NCI-H2196 (cell line): ENCODE results near the gene CYP2W1.

Experiments used
- DNase-seq: peaks from one replicate; lab custom pipeline; 2025; ENCODE audit not compliant: unreplicated experiment; lab: John Stamatoyannopoulos, UW

Gene CYP2W1

GRCh38 chr7:979886-980571 lies 3.0 kb upstream of the CYP2W1 start:
- peak; percentile 18 for DNase-seq

GRCh38 chr7:981793-982510 lies 1.0 kb upstream of the CYP2W1 start:
- no peak for DNase-seq

GRCh38 chr7:982511-983003 lies 424 bp upstream of the CYP2W1 start:
- no peak for DNase-seq

GRCh38 chr7:983616-984071 lies 663 bp downstream of the CYP2W1 start:
- no peak for DNase-seq

GRCh38 chr7:984361-985126 lies 1.6 kb downstream of the CYP2W1 start:
- no peak for DNase-seq

GRCh38 chr7:985127-985416 lies 2.1 kb downstream of the CYP2W1 start:
- DNase-seq = no peak

GRCh38 chr7:985915-986741 lies 3.1 kb downstream of the CYP2W1 start:
- DNase-seq = no peak

- DNase-seq = no peak
Observed at GRCh38 chr7:986766-987751, 4.1 kb downstream of the CYP2W1 start.

- DNase-seq = no peak
Observed at GRCh38 chr7:987909-988308, 4.9 kb downstream of the CYP2W1 start.

GRCh38 chr7:988426-988911 lies 5.5 kb downstream of the CYP2W1 start:
- no peak for DNase-seq

GRCh38 chr7:988963-989529 lies 6.1 kb downstream of the CYP2W1 start:
- DNase-seq = no peak

- DNase-seq = no peak
Observed at GRCh38 chr7:990352-990932, 7.5 kb downstream of the CYP2W1 start.

- DNase-seq = no peak
Observed at GRCh38 chr7:990933-991728, 8.2 kb downstream of the CYP2W1 start.

GRCh38 chr7:991729-992656 lies 9.0 kb downstream of the CYP2W1 start:
- no peak for DNase-seq

- peak; percentile 94 for DNase-seq
Observed at GRCh38 chr7:992709-993607, 10.0 kb downstream of the CYP2W1 start.
